Measurements from ENCODE around the gene COMMD3.

DNA sequence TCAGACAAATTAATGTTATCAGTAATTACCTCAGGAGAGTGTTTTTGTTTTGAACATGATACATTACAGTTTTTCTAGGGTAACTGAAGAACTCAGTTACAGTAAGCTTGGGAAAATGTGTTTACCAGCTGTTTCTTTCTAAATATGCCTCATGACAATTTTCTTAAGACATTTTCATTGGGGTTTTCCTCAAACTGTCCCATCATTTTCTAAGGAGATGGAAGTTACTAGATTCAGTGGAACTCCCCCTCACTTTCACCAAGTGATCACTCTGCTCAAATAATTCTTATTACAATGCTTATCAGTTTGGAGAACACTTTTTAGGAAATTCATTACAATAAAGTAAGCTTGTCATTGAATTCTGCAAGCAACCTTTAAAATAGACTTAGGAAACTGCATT is 22.7 kb downstream of the COMMD3 start:
- TF ChIP-seq EZH2 (IDR thresholded peaks at IDR 0.05; ENCODE audit: borderline replicate concordance, insufficient read depth, low read depth, low read length, poor library complexity, severe bottlenecking): peak; percentile 28
- TF ChIP-seq, protein P1, sequence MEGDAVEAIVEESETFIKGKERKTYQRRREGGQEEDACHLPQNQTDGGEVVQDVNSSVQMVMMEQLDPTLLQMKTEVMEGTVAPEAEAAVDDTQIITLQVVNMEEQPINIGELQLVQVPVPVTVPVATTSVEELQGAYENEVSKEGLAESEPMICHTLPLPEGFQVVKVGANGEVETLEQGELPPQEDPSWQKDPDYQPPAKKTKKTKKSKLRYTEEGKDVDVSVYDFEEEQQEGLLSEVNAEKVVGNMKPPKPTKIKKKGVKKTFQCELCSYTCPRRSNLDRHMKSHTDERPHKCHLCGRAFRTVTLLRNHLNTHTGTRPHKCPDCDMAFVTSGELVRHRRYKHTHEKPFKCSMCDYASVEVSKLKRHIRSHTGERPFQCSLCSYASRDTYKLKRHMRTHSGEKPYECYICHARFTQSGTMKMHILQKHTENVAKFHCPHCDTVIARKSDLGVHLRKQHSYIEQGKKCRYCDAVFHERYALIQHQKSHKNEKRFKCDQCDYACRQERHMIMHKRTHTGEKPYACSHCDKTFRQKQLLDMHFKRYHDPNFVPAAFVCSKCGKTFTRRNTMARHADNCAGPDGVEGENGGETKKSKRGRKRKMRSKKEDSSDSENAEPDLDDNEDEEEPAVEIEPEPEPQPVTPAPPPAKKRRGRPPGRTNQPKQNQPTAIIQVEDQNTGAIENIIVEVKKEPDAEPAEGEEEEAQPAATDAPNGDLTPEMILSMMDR (IDR thresholded peaks at IDR 0.05): no peak

Data from B cell (primary cell).